GM18526 (cell line): ENCODE data around the gene ARMC2.

Source experiments
- POLR2A ChIP-seq: IDR thresholded peaks from 3 replicates; pipeline ENCODE4 v1.6.1; 2011; ENCODE audit not compliant: insufficient read length; ENCODE audit errors: extremely low read depth

The ARMC2 gene

DNA sequence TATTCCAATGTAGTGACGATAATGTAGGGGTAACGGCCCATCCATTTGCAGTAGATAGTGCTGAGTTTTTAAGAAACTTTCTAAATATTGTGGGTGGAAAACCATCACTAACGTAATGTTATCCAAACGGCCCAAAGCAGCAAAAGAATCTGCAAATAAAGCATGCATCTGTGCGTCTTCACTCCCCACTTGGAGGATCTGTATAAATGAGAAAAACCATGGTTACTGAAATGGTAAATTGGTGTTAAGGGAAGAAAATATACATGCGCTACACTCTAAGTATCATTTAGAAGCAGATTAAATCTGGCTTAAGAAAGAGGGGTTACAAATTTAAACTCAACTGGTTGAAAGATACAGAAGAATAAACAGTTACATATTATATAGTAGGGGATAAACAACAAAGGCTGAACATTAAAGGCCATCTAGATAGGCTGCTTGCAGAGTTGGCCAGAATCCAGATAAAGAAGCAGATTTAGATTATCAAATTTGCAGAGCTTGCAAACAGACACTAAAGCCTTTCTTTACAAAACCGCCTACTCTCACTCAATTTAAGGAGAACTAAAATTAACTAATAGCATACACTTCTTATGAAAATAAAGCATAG lies 153.2 kb downstream of the ARMC2 start:
- no peak for TF ChIP-seq POLR2A

DNA sequence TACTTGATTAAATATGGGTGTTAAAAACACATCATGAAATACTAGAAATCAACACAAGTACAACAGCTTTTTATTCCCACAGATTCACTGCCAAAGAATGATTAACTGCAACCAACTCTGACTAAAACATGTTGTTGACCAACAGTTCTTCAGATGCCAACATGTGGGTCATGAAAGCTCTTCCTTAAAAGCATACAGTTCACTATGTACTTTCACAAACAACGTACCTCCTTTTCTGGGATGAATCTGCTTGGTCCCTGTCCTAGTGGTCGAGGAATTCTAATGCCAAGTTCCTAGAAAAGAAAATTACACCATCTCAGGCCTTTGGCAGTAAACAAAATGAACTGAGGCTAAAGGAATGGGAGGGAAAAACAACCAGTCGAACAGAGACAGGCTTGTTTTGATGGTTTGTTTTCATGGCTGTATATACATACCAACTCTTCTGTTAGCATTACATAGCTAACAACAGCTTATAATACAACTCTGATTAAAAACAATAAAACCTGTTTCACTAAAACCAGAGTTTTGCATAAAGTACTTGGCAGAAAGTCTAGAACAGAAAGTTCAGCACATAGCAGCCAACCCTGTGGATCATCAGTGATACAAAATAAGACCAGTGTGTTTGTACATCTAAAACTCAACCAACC lies 154.0 kb downstream of the ARMC2 start:
- no peak for TF ChIP-seq POLR2A

DNA sequence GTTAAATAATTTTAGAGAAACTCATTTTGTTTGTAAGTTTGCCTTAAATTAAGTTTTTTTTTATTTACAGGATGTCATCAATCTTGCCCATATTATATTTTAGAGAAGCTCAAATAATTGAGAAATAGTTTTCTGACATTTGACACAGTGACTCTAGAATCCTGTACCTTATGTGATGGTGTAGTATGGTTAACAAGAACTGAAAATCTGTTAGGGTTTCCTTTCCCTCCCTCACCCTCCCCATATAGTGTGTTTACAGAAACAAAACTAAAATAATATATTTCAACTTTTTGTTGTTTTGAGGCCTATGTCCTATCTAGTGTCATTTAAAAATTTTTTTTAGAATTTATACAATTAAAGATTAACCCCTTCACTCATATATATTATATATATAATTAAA lies 154.7 kb downstream of the ARMC2 start:
- no peak for TF ChIP-seq POLR2A

DNA sequence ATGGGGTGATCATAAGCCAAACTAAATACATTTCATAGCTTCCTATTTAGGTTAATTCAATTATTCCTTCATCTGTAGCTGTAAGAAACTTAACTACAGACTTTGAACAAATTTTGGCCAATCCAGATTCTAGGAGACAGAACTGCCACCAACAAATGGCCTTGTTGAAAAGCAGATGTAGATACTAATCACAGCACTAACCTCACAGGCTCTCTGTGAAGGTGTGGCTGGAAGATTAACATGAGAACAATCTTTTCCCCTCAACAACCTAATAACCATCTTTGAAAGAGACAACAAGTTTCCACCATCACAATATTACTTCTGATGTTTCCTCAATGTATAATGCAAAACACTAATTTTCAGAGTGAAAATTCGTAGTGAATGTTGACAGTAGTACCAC lies 158.6 kb downstream of the ARMC2 start:
- TF ChIP-seq POLR2A, result no peak

DNA sequence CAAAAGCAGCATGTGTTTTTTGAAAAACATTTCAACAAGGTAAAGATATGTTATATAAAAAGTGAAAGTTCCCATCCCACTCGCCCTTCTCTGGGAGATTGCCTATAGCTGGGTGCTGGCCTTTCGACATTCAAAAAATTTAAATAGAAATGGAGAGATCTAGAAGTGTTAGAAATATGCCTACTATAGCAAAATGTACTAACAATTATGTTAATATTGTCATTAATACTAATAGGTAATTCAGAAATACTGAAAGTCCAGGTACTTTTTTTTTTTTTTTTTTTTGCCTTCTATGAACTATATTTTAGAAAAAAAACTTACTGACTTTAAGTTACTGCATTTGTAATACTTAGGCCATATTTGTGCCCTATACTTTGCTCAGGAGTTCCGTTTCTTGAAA lies 159.3 kb downstream of the ARMC2 start:
- TF ChIP-seq POLR2A, result no peak

DNA sequence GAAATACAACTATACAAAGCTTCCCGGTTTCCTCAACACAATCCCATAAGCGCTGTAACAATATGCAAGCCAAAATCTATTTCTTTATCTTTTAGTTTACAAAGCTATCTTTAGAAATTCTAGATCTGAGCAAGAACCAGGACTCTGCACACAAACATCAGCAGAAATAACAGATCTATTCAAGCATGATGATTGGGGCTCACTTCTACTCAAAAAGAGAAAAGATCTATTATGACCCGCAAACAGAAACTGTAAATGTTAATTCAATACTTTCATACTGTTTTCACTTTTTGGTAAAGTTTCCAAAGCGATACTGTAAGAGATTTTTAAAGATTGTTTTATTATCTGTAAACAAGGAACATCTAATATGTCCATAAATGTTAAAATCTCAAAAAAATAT lies 159.8 kb downstream of the ARMC2 start:
- no peak for TF ChIP-seq POLR2A

DNA sequence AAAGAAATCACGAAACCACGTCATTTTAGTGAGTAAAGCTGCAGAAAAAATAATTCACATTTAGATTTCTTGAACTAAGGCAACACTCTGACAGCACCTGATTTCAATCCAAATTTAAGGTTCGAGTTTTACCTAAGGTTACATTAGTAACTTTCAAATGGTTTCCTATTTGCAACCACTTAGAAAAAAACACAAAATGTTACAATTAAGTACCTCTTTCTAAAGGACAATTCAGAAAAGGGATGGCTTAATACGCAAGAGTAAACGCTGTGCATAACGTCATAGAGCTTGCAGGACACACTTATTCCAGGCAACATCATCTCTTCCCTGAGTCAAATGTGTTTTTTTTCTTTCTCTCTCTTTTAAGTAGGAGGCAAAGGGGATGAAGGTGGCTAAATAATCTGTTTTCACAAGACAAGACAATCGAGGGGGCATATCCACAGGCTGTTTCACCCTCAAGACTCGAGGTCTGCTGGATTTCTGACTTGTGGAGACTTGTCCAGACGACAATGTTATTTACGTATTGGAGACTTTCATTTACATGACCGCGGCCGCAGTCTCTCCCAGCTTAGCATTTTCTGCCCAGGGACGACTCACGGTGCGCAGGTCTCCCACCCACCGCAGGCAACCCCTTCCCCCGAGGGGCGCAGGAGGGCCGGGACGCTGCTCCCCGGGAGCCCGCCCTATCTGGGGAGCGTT lies 160.5 kb downstream of the ARMC2 start:
- no peak for TF ChIP-seq POLR2A

DNA sequence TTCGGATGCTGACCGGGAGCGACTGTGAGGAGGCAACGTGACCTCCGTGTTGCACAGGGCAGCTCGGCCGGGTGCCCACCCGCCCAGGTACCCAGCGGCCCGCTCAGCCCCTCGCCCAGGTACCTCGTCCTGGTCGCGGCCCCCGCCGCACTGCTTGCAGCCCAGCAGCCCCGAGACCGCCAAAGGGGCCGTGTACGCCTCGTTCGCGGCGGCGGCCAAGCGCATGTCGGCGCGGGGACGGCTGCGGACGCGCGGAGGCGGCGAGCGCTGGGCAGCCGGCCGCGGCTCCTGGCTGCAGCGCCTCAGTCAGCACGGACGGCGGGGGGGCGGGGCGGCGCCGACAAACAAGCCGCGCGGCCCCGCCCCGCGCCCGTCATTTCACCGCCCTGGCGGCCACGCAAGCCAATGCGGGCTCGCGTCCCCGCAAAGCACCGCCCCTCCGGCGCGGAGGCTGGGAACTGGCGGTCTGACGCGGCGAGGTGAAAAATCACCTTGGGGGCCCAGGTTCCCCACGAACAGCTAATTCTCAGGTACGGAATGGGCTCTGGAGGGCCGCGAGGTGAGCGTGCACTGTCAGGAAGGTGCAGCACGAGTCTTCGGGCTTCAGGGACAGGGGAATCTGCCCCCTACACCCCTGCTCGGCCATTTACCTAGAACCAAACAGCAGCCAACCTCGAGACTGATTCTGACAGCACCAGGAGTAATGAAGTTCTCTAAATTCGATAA lies 161.2 kb downstream of the ARMC2 start:
- no peak for TF ChIP-seq POLR2A

DNA sequence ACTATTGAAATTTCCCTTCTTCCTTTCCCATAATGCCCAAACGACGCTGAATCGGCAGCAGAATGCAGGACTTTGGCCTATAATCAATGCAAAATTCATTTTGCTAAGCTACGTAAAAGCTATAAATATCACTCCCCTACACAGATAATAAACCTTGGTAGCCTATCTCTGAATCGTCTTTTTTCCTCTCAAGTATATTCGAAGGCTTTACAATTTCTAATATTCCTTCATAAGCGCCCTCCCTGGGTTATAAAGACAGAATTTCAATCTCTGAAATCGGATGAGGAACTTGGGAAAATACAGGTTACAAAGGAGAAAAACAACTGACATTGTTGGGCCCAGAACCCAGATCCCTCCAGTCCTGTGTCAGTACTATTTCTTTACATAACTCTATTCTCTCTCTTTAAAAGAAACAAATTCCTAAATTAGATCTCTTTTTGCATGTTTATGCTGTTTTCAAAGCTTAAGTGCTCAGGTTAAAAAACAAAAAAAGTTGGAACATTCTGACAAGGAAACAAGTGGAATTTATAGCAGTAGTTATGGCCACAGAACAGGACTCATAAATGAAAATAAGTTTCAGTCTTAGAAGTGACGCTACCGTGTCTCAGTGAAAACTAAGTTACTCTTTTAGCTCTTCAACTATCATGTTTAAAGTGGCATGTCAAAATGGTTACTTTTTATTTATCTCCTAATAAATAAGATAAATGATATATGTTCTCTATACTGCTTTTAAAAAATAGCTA lies 161.9 kb downstream of the ARMC2 start:
- TF ChIP-seq POLR2A, result no peak

DNA sequence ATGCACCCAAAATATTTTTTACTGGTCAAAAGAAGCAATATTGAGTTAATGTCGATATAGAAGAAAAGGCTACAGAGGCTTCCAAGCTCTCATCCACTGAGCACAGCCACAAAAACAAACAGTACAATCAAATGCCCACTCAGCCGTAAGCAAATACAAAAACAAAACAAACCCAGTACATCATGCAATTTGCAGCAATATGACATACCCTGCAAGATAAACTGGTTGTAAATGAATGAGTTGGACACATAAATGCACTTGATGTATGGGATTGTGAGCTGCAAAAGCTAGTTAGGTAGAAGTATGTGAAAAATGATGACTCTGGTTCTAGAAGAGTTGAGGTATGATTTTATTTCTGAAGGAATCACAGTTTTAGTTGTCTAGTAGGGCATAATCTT lies 162.5 kb downstream of the ARMC2 start:
- TF ChIP-seq POLR2A, result no peak

DNA sequence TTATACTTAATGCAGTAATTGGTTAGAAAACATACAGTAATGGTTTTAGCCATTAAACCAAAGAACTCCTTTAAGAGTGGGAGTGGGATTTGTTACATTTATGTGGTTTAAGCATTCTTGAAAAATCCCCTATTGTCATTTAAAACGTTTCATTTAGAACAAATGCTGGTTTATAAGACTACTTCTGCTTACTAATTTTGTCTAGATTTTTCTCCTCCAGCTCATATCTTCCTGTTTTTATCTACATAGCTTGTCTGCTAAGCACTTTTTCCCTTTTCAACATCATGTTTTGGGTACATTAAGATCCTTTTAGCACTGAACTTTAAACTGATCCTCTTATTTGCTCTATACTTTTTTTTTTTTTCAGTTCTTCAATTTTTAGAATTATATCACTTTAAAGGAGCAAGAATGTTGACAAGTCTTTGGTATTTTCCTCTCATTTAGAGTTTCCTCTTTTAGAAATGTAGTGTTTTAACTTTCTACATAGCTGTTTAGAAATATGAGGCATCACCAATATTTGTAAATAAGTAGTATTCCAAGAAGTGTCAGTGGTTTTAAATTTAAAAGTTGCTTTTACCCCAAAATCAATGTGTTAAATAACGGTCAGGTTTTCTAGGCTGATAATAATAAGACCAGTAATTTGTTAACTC lies 165.6 kb downstream of the ARMC2 start:
- TF ChIP-seq POLR2A, result no peak

DNA sequence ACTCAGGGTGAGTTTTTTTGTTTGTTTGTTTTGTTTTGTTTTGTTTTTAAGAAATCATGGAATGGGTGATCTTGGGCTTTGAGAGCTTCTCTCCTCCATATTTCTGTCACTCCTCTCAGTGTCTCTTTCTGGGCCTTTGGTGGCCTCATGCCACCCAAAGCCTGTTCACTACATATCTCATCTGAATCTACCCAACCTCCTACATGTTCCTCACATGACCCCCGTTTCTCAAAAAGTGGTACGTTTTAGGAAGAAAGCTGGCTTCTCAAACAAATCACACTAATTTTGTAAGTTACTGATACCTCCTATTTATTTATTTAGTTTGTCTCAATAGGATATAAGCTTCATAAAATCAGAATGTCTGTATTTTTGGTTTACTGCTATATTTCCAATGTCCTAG lies 166.4 kb downstream of the ARMC2 start:
- no peak for TF ChIP-seq POLR2A

DNA sequence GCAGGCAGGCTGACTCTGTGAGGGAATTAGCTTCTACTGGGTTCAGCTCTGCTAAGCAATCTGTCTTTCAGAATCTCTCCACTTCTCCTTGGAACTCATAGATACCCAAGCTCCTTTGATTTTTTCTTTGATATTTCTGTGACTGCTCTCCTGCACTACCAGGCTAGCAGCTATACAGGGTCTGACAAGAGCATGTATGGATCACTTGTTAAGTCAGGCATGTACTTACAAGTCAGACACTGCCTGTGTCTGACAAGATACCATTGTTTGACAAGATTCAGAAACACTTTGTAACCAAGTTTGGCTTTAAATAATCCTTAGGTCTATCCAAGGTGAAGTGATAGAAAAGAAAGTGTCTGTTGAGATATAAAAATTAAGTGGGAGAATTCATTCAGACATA lies 167.0 kb downstream of the ARMC2 start:
- TF ChIP-seq POLR2A, result no peak

DNA sequence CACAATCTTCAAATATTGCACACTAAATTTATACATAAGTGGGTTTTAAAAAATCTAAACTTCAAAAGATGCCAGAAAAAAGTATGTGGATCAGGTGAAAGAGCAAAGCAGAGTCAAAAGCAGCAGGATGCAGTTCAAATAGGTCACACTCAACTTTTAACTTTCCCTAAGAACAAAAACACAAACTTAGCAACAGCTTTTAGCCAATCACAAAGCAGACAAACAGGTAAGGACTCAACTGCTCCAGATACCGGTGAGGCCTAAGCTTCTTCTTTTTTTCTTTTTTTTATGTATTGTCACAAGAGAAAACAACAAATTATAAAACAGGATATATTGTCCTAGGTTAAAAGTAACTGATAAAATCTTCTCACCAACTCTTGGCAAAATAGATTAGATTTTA lies 171.7 kb downstream of the ARMC2 start:
- no peak for TF ChIP-seq POLR2A

DNA sequence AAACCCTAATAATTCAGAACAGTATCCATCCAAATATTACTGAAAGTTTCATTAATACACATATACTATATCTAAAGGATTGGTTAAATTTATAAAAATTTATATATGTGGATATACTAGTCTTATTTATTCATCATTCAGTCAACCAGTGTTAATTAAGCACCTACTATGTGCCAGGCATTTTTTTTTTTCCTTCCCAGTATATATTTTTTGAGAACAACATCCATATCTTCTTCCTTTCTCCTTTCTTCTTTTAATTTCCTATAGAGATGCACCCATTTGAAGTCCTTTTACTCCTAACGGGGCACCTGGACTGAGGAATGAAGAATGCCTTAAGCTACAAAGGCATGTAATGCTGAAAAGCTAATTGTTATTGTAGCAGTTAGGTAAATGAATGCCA lies 173.6 kb downstream of the ARMC2 start:
- no peak for TF ChIP-seq POLR2A
